T-helper 2 cell treated with Interferon-gamma antibody and Interleukin-4, amounts not matched to agents 100 ng/mL and 5 ng/mL, for 36 hours (primary cell): Measurements from ENCODE around the gene YDJC. TPM values are rescaled to one million over a fixed set of nuclear protein-coding genes. Genes with fewer than 3 reads are reported as not detected.
"Not testable (repeated sequence)": the region's sequence is repeated elsewhere in the genome, so short reads cannot be mapped to it uniquely, and the experiment has no call there.

ENCODE experiments used
- intact Hi-C: fragments of 100-400 bp; cut with micrococcal nuclease; formaldehyde crosslinking; loops from one replicate; pipeline ENCODE4 v1.15.1; 2023
- total RNA-seq: library from RNA; stranded (reverse); gene quantifications from 2 replicates; pipeline ENCODE4 v1.2.3, GENCODE V29; 2022

The YDJC gene
- total RNA-seq, 1 donor from 2014 or later, result 41.7 TPM

- intact Hi-C loops, result no loop called here
Observed at GRCh38 chr22:21611210-21611977, 18.4 kb downstream of the YDJC start.

GRCh38 chr22:21609556-21610157 lies 20.2 kb downstream of the YDJC start:
- intact Hi-C loops, result not testable (repeated sequence)

GRCh38 chr22:21606775-21607174 lies 23.0 kb downstream of the YDJC start:
- intact Hi-C loops, result no loop called here

GRCh38 chr22:21605887-21606564 lies 23.8 kb downstream of the YDJC start:
- intact Hi-C loops, result no loop called here

GRCh38 chr22:21603973-21604372 lies 25.8 kb downstream of the YDJC start:
- intact Hi-C loops, result no loop called here

GRCh38 chr22:21602579-21602978 lies 27.2 kb downstream of the YDJC start:
- intact Hi-C loops, result no loop called here

- intact Hi-C loops, result no loop called here
Observed at GRCh38 chr22:21599053-21599893, 30.5 kb downstream of the YDJC start.

- intact Hi-C loops, result no loop called here
Observed at GRCh38 chr22:21598302-21598701, 31.5 kb downstream of the YDJC start.

- intact Hi-C loops, result not testable (repeated sequence)
Observed at GRCh38 chr22:21596356-21597135, 33.3 kb downstream of the YDJC start.

GRCh38 chr22:21594865-21595452 lies 34.9 kb downstream of the YDJC start:
- intact Hi-C loops, result no loop called here

- intact Hi-C loops, result no loop called here
Observed at GRCh38 chr22:21593406-21594232, 36.2 kb downstream of the YDJC start.

- intact Hi-C loops, result no loop called here
Observed at GRCh38 chr22:21592422-21592821, 37.4 kb downstream of the YDJC start.

GRCh38 chr22:21591695-21592094 lies 38.1 kb downstream of the YDJC start:
- intact Hi-C loops, result no loop called here

- intact Hi-C loops, result no loop called here
Observed at GRCh38 chr22:21590809-21591641, 38.8 kb downstream of the YDJC start.

GRCh38 chr22:21589396-21589795 lies 40.4 kb downstream of the YDJC start:
- intact Hi-C loops, result no loop called here

- intact Hi-C loops, result no loop called here
Observed at GRCh38 chr22:21587803-21588611, 41.8 kb downstream of the YDJC start.

- intact Hi-C loops, result no loop called here
Observed at GRCh38 chr22:21585389-21585788, 44.4 kb downstream of the YDJC start.
